HG02943 (cell line): Measurements from ENCODE around the gene AQP12B.
"Not testable (repeated sequence)": the region's sequence is repeated elsewhere in the genome, so short reads cannot be mapped to it uniquely, and the experiment has no call there.

Experiments
- ATAC-seq: cut with Tn5 transposase; IDR thresholded peaks from one replicate; pipeline ENCODE4 v1.9.1; 2021; ENCODE audit warnings: mild to moderate bottlenecking, low read depth, moderate library complexity; ENCODE audit not compliant: unreplicated experiment

The AQP12B gene

DNA sequence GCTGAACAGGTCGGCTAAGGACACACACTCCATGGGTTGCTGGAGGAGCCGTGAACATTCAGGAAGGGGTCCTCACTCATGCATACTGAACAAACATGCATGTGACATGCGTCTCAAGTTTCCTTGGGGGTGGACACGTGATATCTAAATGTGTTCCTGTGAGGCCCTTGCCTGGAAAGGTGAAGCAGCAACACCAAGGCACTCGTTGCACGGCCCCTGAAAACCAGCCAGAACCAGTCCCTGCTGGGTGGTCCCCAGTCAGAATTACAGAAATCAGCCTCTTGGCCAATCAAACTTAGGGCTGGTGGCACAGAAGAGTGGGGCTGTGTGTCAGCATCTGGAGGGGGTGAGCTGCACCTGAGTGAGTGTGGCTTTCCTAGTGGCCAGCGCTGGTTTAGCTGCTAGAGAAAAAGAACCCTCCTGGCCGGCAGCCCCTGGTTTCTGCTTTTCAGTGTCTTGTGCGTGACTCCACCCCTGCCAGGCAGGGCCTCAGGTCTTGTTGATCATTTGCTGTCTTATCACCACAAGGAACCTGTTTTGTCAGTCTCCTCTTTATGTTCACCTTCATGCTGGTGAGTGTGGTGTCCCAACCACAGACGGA, 3.2 kb upstream of the AQP12B start:
- ATAC-seq, result no peak

- ATAC-seq, result not testable (repeated sequence)
Measured at GRCh38 chr2:240683980-240684728, 1.5 kb upstream of the AQP12B start.

- not testable (repeated sequence) for ATAC-seq
Measured at GRCh38 chr2:240683329-240683979, 769 bp upstream of the AQP12B start.

DNA sequence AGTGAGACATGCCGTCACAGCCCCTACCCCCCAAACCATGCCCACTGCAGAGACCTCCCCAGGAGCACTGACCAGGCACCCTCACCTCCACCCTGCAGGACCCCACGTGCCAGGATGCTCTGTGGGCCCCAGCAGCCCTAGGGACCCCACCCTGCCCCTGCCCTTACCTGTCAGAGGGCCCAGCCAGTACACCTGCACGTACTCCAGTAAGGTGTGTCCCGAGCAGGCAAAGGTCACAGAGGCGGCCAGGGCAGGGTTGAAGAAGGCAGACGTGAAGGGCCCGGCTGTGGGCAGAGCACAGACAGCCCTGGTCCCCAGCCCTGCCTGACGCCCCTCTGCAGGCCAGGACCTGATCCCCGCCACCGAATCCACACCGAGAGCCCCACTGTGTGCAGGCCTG, 2.5 kb downstream of the AQP12B start:
- ATAC-seq, result not testable (repeated sequence)

DNA sequence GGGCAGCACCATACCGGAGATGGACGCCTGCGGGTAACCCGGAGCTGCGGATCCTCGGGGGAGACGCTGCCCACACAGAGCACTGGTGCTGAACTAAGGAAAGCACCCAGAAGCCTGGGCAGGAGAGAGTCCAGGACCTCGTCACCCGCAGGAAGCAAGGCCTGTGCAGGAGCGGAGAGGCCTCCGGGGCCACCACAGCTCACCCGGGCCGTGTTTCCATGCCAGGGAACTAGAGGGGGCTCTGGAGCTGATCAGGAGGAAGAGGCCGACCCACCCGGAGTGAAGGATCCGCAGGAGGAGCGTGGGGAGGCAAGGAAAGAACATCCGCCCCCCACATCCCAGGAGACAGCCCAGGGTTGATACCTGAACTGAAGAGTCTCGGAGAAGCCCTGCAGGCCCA, 3.8 kb downstream of the AQP12B start:
- not testable (repeated sequence) for ATAC-seq

- ATAC-seq, result not testable (repeated sequence)
Measured at GRCh38 chr2:240678043-240678442, 4.6 kb downstream of the AQP12B start.

DNA sequence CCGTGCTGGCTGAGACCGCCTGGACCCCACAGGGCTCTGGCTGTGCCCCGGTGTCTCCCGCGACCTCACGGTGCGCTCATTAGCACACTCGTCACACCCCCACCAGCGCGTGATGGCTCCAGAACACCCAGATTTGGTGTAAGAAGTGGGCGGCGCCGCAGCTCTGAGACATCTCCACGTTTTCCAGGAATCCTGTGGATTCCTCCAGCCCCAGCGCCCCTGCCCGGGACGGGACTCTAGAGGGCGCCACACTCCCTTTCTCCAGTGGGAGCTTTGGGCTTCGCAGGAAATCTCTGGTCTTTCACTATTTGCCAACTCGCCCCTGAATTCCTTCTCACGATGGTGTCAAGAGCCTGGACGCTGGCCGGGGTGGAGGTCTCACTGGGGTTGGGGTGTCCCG, 7.3 kb downstream of the AQP12B start:
- not testable (repeated sequence) for ATAC-seq

- not testable (repeated sequence) for ATAC-seq
Measured at GRCh38 chr2:240674461-240675184, 8.1 kb downstream of the AQP12B start.

- ATAC-seq, result no peak
Measured at GRCh38 chr2:240672701-240673190, 9.9 kb downstream of the AQP12B start.

GRCh38 chr2:240672076-240672700, 10.5 kb downstream of the AQP12B start:
- ATAC-seq, result no peak

GRCh38 chr2:240670950-240671349, 11.7 kb downstream of the AQP12B start:
- no peak for ATAC-seq

GRCh38 chr2:240670402-240670801, 12.3 kb downstream of the AQP12B start:
- no peak for ATAC-seq

DNA sequence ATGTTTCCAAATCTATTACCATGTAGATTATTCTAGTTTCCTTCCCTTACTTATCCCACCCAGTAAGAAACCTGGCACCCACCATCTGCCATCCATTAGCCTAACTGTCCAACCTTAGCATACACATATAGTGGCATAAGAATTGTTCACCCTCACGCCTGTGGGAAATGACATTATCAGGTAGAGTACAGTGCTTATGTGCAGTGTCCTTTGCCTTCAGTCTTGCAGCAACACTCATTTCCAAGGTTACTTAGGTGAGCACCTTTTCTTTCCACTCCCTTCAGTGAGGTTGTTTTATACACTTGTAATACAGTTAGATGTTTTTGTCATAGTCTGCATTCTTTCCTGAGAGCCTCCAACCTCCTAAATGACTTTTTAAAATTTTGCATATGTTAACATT, 18.1 kb downstream of the AQP12B start:
- no peak for ATAC-seq

- no peak for ATAC-seq
Measured at GRCh38 chr2:240663546-240664190, 19.0 kb downstream of the AQP12B start.

DNA sequence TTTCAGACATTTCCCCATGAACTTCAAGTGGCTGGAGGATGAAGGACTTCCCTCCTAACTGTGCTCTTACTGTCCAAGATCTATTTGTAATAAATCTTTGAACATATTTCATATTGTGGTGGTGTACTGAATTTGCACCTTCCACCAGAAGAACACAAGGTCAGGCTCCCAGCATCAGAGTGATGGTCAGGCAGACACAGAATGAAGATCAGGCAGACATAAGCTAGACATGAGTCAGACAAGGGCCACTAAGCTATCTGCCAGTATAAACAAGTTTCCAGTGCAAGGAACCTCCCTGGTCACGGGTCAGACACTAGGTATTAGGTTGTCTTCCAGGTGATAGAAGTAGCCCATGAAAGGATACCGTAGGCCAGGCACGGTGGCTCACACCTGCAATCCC, 20.0 kb downstream of the AQP12B start:
- ATAC-seq, result no peak

- not testable (repeated sequence) for ATAC-seq
Measured at GRCh38 chr2:240659883-240660282, 22.8 kb downstream of the AQP12B start.

DNA sequence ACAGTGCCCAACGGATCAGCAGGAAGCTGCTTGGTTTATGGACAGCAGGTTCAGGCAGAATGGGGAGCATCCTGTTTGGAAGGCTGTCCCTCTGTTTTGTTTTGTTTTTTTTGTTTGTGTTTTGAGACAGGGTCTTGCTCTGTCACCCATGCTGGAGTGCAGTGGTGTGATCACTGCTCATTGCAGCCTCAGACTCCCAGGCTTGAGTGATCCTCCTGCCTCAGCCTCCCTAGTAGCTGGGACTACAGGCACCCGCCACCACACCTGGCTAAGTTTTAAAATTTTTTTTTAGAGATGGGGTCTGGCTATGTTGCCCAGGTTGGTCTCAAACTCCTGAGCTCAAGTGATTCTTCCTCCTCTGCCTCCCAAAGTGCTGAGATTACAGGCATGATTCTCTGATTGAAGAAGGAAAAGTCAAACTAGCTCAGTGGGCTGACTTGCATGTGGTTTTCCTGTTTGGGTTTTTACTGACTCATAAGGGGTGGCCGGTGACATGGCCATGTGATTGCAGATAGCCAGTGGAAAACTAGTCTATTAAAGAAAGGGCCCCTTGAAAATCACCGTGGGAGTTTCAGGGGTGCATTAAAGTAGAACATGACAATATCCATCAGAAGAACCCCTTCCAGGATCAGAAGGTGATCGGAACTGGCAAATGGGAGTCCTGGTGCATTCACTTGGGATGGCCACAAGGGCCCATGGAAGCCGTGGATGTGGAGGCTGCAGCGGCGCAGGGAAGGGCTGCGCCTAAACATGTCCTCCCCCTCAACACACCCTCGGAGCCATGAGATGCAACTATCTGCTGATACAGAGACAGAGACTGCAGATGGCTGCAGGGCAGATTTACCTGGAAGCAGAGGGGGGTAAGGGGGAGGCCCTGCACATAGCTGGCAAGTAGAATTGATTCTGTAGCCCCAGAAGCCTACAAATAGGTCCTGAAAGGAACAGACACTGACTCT, 26.5 kb downstream of the AQP12B start:
- ATAC-seq, result no peak

DNA sequence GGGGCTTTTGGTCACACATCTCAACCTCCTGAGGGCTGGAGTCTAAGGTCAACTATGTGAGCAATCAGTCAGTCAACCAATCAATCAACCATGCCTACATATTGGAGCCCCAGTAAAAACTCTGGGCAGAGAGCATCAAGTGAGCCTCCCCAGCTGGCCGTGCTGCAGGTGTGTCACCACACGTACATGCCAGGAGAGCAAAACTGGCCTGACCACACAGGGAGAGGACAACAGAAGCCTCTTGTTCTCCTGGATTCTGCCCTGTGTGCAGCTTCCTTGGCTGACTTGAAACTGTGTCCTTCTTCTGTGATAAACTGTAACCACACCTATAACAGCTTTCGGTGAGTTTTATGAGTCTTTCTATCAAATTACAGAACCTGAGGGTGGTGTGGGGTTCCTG, 31.5 kb downstream of the AQP12B start:
- ATAC-seq, result no peak
